Measurements from ENCODE around the gene EDRF1. TPM values are rescaled to one million over a fixed set of nuclear protein-coding genes. Genes with fewer than 3 reads are reported as not detected.

Gene EDRF1
- total and polyA plus RNA-seq, 2 of the 13 experiments (the other 11 are each of a cell fraction or from before 2014, with no cell fraction given), result 16.9 to 26.7 TPM

DNA sequence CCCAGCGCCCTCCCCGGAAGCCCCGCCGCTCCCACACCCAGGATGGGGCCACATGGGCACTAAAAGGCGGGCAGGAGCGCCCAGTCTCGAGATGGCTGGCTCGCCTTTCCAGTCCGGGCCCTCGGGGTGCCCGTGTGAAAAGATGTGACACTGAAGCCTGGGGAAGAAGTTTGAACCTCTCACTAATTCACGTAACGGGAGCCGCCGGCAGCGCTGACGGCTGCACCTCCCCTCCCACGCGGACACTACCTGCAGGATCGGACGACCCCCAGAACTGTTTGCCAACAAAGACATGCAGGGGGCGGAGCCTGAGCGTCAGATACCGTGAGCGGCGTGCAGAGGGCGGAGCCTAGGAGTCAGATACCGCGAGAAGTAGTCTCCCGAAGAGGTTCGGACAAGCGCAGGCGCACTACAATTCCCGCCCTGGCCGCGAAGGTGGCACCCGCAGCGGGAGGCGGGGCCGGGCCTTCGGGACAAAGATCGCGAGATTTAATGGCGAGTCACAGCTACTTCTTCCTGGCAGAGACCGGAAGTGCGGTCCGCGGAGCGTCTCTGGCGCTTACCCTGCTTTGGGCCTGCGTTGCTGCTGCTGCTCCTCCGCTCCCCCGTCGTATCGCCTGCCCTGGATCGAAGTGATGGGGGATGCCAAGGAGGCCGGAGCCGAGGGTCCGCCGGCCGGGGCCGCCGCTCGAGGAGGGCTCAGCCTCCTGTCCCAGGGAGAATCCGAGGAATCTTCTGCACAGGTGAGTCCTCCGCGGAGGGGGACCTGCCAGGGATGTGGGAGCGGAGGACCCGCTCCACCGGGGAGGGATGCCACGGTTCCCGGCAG, at the start of gene EDRF1 (continued):
- TF ChIP-seq, protein P1, sequence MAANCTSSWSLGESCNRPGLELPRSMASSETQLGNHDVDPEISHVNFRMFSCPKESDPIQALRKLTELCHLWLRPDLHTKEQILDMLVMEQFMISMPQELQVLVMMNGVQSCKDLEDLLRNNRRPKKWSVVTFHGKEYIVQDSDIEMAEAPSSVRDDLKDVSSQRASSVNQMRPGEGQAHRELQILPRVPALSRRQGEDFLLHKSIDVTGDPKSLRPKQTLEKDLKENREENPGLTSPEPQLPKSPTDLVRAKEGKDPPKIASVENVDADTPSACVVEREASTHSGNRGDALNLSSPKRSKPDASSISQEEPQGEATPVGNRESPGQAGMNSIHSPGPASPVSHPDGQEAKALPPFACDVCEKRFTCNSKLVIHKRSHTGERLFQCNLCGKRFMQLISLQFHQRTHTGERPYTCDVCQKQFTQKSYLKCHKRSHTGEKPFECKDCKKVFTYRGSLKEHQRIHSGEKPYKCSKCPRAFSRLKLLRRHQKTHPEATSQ (CRISPR knock-in tag; IDR thresholded peaks at IDR 0.05; ENCODE audit: borderline replicate concordance), result peak; percentile 53; the same call in 1 of the 2 replicates
- TF ChIP-seq ADNP (CRISPR knock-in tag; IDR thresholded peaks at IDR 0.05) (no peak), RBM39 (IDR thresholded peaks at IDR 0.05; ENCODE audit: low read depth, low read length, poor library complexity, severe bottlenecking) (no peak), ETV5 (CRISPR knock-in tag; IDR thresholded peaks at IDR 0.05; ENCODE audit: borderline replicate concordance) (peak; percentile 61), ZNF350 (CRISPR knock-in tag; IDR thresholded peaks at IDR 0.05; ENCODE audit: borderline replicate concordance, low read depth) (peak; percentile 90), HNRNPLL (IDR thresholded peaks at IDR 0.05; ENCODE audit: low read depth, low read length, poor library complexity, severe bottlenecking) (peak; percentile 84), MXD4 (CRISPR knock-in tag; IDR thresholded peaks at IDR 0.05) (no peak), CBX5 (CRISPR knock-in tag; IDR thresholded peaks at IDR 0.05; ENCODE audit: borderline replicate concordance) (0 out of 2 replicates have a peak, but pooled peaks have one; percentile 65), EZH2 (conservative IDR thresholded peaks at IDR 0.05; ENCODE audit: low read depth, low read length) (no peak), ZNF556 (CRISPR knock-in tag; IDR thresholded peaks at IDR 0.05; ENCODE audit: borderline replicate concordance) (no peak), ZNF24 (IDR thresholded peaks at IDR 0.05) (no peak), ZNF879 (CRISPR knock-in tag; IDR thresholded peaks at IDR 0.05) (no peak), HMG20B (CRISPR knock-in tag; conservative IDR thresholded peaks at IDR 0.05) (no peak), SP2 (CRISPR knock-in tag; IDR thresholded peaks at IDR 0.05) (no peak; the same call in none of the 2 replicates), ZFX (CRISPR knock-in tag; IDR thresholded peaks at IDR 0.05; ENCODE audit: low read depth) (peak; percentile 94), ZBTB42 (CRISPR knock-in tag; IDR thresholded peaks at IDR 0.05) (no peak)
- TF ChIP-seq, protein P2, sequence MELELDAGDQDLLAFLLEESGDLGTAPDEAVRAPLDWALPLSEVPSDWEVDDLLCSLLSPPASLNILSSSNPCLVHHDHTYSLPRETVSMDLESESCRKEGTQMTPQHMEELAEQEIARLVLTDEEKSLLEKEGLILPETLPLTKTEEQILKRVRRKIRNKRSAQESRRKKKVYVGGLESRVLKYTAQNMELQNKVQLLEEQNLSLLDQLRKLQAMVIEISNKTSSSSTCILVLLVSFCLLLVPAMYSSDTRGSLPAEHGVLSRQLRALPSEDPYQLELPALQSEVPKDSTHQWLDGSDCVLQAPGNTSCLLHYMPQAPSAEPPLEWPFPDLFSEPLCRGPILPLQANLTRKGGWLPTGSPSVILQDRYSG (CRISPR knock-in tag; IDR thresholded peaks at IDR 0.05), result 0 out of 2 replicates have a peak, but pooled peaks have one; percentile 72
- TF ChIP-seq, protein P3, sequence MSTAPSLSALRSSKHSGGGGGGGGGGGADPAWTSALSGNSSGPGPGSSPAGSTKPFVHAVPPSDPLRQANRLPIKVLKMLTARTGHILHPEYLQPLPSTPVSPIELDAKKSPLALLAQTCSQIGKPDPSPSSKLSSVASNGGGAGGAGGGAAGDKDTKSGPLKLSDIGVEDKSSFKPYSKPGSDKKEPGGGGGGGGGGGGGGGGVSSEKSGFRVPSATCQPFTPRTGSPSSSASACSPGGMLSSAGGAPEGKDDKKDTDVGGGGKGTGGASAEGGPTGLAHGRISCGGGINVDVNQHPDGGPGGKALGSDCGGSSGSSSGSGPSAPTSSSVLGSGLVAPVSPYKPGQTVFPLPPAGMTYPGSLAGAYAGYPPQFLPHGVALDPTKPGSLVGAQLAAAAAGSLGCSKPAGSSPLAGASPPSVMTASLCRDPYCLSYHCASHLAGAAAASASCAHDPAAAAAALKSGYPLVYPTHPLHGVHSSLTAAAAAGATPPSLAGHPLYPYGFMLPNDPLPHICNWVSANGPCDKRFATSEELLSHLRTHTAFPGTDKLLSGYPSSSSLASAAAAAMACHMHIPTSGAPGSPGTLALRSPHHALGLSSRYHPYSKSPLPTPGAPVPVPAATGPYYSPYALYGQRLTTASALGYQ (CRISPR knock-in tag; IDR thresholded peaks at IDR 0.05), result peak; percentile 76
- TF ChIP-seq, protein P4, sequence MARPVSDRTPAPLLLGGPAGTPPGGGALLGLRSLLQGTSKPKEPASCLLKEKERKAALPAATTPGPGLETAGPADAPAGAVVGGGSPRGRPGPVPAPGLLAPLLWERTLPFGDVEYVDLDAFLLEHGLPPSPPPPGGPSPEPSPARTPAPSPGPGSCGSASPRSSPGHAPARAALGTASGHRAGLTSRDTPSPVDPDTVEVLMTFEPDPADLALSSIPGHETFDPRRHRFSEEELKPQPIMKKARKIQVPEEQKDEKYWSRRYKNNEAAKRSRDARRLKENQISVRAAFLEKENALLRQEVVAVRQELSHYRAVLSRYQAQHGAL (CRISPR knock-in tag; IDR thresholded peaks at IDR 0.05; ENCODE audit: not compliant biosample characterization), result no peak
- TF ChIP-seq, protein P5, sequence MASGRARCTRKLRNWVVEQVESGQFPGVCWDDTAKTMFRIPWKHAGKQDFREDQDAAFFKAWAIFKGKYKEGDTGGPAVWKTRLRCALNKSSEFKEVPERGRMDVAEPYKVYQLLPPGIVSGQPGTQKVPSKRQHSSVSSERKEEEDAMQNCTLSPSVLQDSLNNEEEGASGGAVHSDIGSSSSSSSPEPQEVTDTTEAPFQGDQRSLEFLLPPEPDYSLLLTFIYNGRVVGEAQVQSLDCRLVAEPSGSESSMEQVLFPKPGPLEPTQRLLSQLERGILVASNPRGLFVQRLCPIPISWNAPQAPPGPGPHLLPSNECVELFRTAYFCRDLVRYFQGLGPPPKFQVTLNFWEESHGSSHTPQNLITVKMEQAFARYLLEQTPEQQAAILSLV (CRISPR knock-in tag; IDR thresholded peaks at IDR 0.05; ENCODE audit: borderline replicate concordance), result 0 out of 2 replicates have a peak, but pooled peaks have one; percentile 62
- TF ChIP-seq, protein P6, sequence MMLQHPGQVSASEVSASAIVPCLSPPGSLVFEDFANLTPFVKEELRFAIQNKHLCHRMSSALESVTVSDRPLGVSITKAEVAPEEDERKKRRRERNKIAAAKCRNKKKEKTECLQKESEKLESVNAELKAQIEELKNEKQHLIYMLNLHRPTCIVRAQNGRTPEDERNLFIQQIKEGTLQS (CRISPR knock-in tag; IDR thresholded peaks at IDR 0.05), result no peak

Measured in HepG2 (cell line).